Activated CD4-positive, alpha-beta memory T cell treated with anti-CD3 and anti-CD28 coated beads, Interleukin-2, amount 10 ng/mL, durations not matched to agents 7 days and 5 days (primary cell): Measurements from ENCODE around the gene MYO7B. TPM values are rescaled to one million over a fixed set of nuclear protein-coding genes. Genes with fewer than 3 reads are reported as not detected.

Experiments used
- CTCF ChIA-PET: fragments of 350-600 bp; sonication (Branson Sonifier 250); formaldehyde crosslinking; loops from one replicate; lab custom pipeline; 2021; ENCODE audit warnings: antibody characterized with exemption, inconsistent platforms; lab: Charles Lee
- POLR2A ChIA-PET: fragments of 350-600 bp; sonication (Branson Sonifier 250); formaldehyde crosslinking; loops from one replicate; lab custom pipeline; 2021; ENCODE audit warnings: antibody characterized with exemption; lab: Charles Lee
- DNase-seq: peaks from one replicate; pipeline ENCODE4 v3.0.0-alpha.2; 2020
- H3K27ac Mint-ChIP-seq: one replicate; pipeline ENCODE4 v1.8.0; 2021; ENCODE audit warnings: mild to moderate bottlenecking, mixed read lengths
- H3K27me3 Mint-ChIP-seq: one replicate; pipeline ENCODE4 v1.8.0; 2021; ENCODE audit warnings: mixed read lengths
- H3K36me3 Mint-ChIP-seq: one replicate; pipeline ENCODE4 v1.8.0; 2021; ENCODE audit warnings: low read depth, mixed read lengths
- H3K4me1 Mint-ChIP-seq: one replicate; pipeline ENCODE4 v1.8.0; 2021; ENCODE audit warnings: mixed read lengths
- H3K4me3 Mint-ChIP-seq: one replicate; pipeline ENCODE4 v1.8.0; 2021; ENCODE audit warnings: mild to moderate bottlenecking, mixed read lengths
- H3K9me3 Mint-ChIP-seq: one replicate; pipeline ENCODE4 v1.8.0; 2021; ENCODE audit warnings: mixed read lengths
- total RNA-seq, 2 experiments: library from RNA; stranded (reverse); gene quantifications; one replicate each; pipeline ENCODE4 v1.2.3, GENCODE V29; 2021

MYO7B gene
- total RNA-seq, 2 experiments from 2014 or later = 0.13 to 0.18 TPM

GRCh38 chr2:127683056-127683455 lies 147.6 kb downstream of the MYO7B start:
- H3K27ac Mint-ChIP-seq = no peak overlapping the region
- H3K27me3 Mint-ChIP-seq = peaks cover 31% of the 10 kb centered on the region
- CTCF ChIA-PET = interaction anchor here (1.8 kb wide), 1 partner anchor 92 kb away, joined by 3 read pairs; no protein-coding TSS in a partner anchor

DNA sequence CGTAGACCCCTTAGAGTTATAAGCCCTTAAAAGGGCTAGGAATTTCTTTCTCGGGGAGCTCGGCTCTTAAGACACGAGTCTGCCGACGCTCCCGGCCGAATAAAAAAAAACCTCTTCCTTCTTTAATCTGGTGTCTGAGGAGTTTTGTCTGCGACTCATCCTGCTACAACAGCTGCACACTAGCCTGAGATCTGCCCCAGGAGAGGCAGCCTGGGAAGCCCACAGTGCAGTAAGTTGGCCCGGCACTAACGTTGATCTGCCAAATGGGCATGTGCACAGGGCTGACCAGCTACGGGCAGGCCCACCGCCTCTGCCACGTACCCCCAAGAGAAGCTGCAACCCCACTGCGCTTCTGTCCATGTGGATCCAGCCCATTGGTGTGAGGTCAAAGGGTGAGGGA lies 148.3 kb downstream of the MYO7B start:
- CTCF ChIA-PET = interaction anchor here (1.8 kb wide), 1 partner anchor 93 kb away, joined by 3 read pairs; no protein-coding TSS in a partner anchor
- Mint-ChIP-seq H3K36me3 (peaks cover 2% of the 10 kb centered on the region), H3K9me3 (peaks cover 4% of the 10 kb centered on the region)

More at GRCh38 chr2:127683056-127683455, 147.6 kb downstream of the MYO7B start:
- POLR2A ChIA-PET = interaction anchor here (0.9 to 1.6 kb wide), 2 partner anchors 19 to 21 kb away, joined by 3 to 5 read pairs; no protein-coding TSS in a partner anchor
- Mint-ChIP-seq H3K4me3 (no peak overlapping the region), H3K4me1 (no peaks in the 10 kb centered on the region), H3K9me3 (no peaks in the 10 kb centered on the region), H3K36me3 (no peaks in the 10 kb centered on the region)
- no peak for DNase-seq

DNA sequence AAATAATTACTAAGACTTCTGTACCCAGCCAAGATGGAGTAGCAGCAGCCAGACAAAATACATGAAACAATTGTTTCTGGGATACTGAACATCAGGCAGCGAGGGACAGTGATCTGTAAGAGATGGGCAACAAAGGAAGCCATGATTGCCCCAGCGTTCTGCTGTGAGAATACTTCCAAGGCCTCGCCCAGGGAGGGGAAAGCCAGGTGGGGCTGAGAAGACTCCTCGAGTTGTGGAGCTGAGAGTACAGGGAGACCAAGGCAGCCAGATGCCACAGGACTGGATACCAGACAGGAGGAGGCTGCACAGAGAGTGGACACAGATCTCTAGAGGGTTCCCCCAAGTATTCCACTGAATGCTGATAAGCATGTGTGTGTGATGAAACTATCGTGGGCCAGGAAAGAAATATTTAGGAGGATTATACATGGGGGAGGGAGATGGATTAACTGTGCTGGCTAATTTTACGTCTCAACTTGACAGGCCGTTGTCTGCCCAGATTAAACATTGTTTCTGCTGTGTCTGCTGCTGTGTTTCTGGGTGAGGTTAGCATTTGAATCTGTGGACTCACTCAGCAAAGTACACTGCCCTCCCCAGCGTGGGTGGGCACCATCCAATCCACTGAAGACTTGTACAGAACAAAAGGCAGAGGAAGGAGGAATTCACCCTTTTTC lies 150.1 kb downstream of the MYO7B start:
- CTCF ChIA-PET = no interaction called here
- Mint-ChIP-seq H3K4me3 (no peak overlapping the region), H3K27ac (no peak overlapping the region), H3K36me3 (peaks cover 3% of the 10 kb centered on the region), H3K9me3 (peaks cover 8% of the 10 kb centered on the region), H3K4me1 (no peaks in the 10 kb centered on the region), H3K27me3 (peaks cover 22% of the 10 kb centered on the region)
- DNase-seq = no peak
- POLR2A ChIA-PET = no interaction called here

More for the DNA sequence above, 148.3 kb downstream of the MYO7B start:
- Mint-ChIP-seq H3K27me3 (peaks cover 24% of the 10 kb centered on the region), H3K4me3 (no peak overlapping the region), H3K4me1 (no peaks in the 10 kb centered on the region), H3K27ac (no peak overlapping the region)
- no peak for DNase-seq
- POLR2A ChIA-PET = interaction anchor here (0.9 to 1.6 kb wide), 2 partner anchors 18 to 20 kb away, joined by 3 to 5 read pairs; no protein-coding TSS in a partner anchor

Other genes with a start within 250 kb of the MYO7B start
- gene ERCC3, start 241.5 kb upstream of the MYO7B start, total RNA-seq = 10 to 100 TPM; 50.0 to 51.9 TPM
- 10 to 100 TPM; 56.2 to 59.6 TPM for gene MAP3K2, start 147.7 kb upstream of the MYO7B start, total RNA-seq
- not detected for gene PROC, start 117.3 kb upstream of the MYO7B start, total RNA-seq
- 10 to 100 TPM; 40.8 to 43.3 TPM for gene IWS1, start 9.2 kb upstream of the MYO7B start, total RNA-seq
- gene GPR17, start 110.5 kb downstream of the MYO7B start, total RNA-seq = not detected
- gene LIMS2, start 139.8 kb downstream of the MYO7B start, total RNA-seq = 10 to 100 TPM; 15.0 to 15.5 TPM
- 1 to 10 TPM; 5.2 to 5.8 TPM for gene SFT2D3, start 165.8 kb downstream of the MYO7B start, total RNA-seq